H9 (cell line): ENCODE data around the gene KCND2. TPM values are rescaled to one million over a fixed set of nuclear protein-coding genes. Genes with fewer than 3 reads are reported as not detected.

Experiments
- DNase-seq: peaks from one replicate; pipeline ENCODE4 v3.0.0-alpha.2; 2017
- H2AFZ ChIP-seq: one replicate; pipeline ENCODE4 v1.6.1; 2013; ENCODE audit warnings: mild to moderate bottlenecking, low read length, control low read depth, moderate library complexity
- H2AK5ac ChIP-seq: 2 replicates; pipeline ENCODE4 v1.6.1; 2013; ENCODE audit warnings: low read length, control low read depth, mixed read lengths; ENCODE audit not compliant: insufficient read length
- H2BK120ac ChIP-seq: one replicate; pipeline ENCODE4 v1.6.1; 2013; ENCODE audit warnings: low read depth, mild to moderate bottlenecking, low read length, control low read depth, inconsistent platforms; ENCODE audit not compliant: poor library complexity, severe bottlenecking
- H2BK12ac ChIP-seq: 2 replicates; pipeline ENCODE4 v1.6.1; 2013; ENCODE audit warnings: low read length, control low read depth, mixed read lengths, low read depth; ENCODE audit not compliant: insufficient read length
- H2BK15ac ChIP-seq: 2 replicates; pipeline ENCODE4 v1.6.1; 2013; ENCODE audit warnings: low read depth, low read length, control low read depth
- H2BK20ac ChIP-seq: one replicate; pipeline ENCODE4 v1.6.1; 2013; ENCODE audit warnings: low read depth, mild to moderate bottlenecking, low read length, control low read depth, inconsistent platforms; ENCODE audit not compliant: poor library complexity, severe bottlenecking
- H2BK5ac ChIP-seq: 2 replicates; pipeline ENCODE4 v1.6.1; 2013; ENCODE audit warnings: low read length, control low read depth, mixed read lengths; ENCODE audit not compliant: insufficient read length
- H3K14ac ChIP-seq: 2 replicates; pipeline ENCODE4 v1.6.1; 2013; ENCODE audit warnings: low read length, control low read depth; ENCODE audit not compliant: insufficient read depth
- H3K18ac ChIP-seq: 2 replicates; pipeline ENCODE4 v1.6.1; 2013; ENCODE audit warnings: low read depth, mild to moderate bottlenecking, mixed read lengths, low read length, control low read depth; ENCODE audit not compliant: insufficient read length
- H3K23ac ChIP-seq: 2 replicates; pipeline ENCODE4 v1.6.1; 2013; ENCODE audit warnings: low read length, control low read depth, mixed read lengths, low read depth; ENCODE audit not compliant: insufficient read length
- H3K23me2 ChIP-seq: 2 replicates; pipeline ENCODE4 v1.6.1; 2013; ENCODE audit warnings: low read depth, mild to moderate bottlenecking, mixed read lengths, low read length, control low read depth; ENCODE audit not compliant: insufficient read length, poor library complexity, severe bottlenecking
- H3K27ac ChIP-seq: 2 replicates; pipeline ENCODE4 v1.5.1; 2013; ENCODE audit warnings: low read length, control low read depth, mixed read lengths, low read depth; ENCODE audit not compliant: insufficient read length
- H3K27me3 ChIP-seq: 2 replicates; pipeline ENCODE4 v1.6.1; 2013; ENCODE audit warnings: low read length, control low read depth, inconsistent platforms; ENCODE audit not compliant: insufficient read depth
- H3K4ac ChIP-seq: 2 replicates; pipeline ENCODE4 v1.6.1; 2013; ENCODE audit warnings: low read depth, mild to moderate bottlenecking, control low read depth, inconsistent platforms, low read length, moderate library complexity
- H3K4me1 ChIP-seq: 2 replicates; pipeline ENCODE4 v1.6.1; 2013; ENCODE audit warnings: low read length, control low read depth, inconsistent platforms; ENCODE audit not compliant: insufficient read depth
- H3K4me2 ChIP-seq: 2 replicates; pipeline ENCODE4 v1.6.1; 2013; ENCODE audit warnings: low read length, control low read depth, mixed read lengths; ENCODE audit not compliant: insufficient read length, insufficient read depth
- H3K56ac ChIP-seq: 2 replicates; pipeline ENCODE4 v1.6.1; 2013; ENCODE audit warnings: low read depth, mild to moderate bottlenecking, mixed read lengths, low read length, control low read depth; ENCODE audit not compliant: insufficient read length
- H3K79me1 ChIP-seq: 2 replicates; pipeline ENCODE4 v1.6.1; 2013; ENCODE audit warnings: low read depth, mild to moderate bottlenecking, moderate library complexity, low read length, control low read depth, inconsistent platforms; ENCODE audit not compliant: insufficient read depth, poor library complexity, severe bottlenecking
- H3K79me2 ChIP-seq: 2 replicates; pipeline ENCODE4 v1.6.1; 2013; ENCODE audit warnings: low read length, control low read depth, inconsistent platforms; ENCODE audit not compliant: insufficient read depth
- H3K9ac ChIP-seq: 2 replicates; pipeline ENCODE4 v1.6.1; 2013; ENCODE audit warnings: low read length, control low read depth, mixed read lengths; ENCODE audit not compliant: insufficient read length; ENCODE audit errors: extremely low read depth
- H3K9me3 ChIP-seq: one replicate; pipeline ENCODE4 v1.6.1; 2013; ENCODE audit warnings: low read depth, low read length, inconsistent platforms; ENCODE audit not compliant: control insufficient read depth
- H3T11ph ChIP-seq: one replicate; pipeline ENCODE4 v1.6.1; 2013; ENCODE audit warnings: mild to moderate bottlenecking, low read length, control low read depth, inconsistent platforms
- H4K20me1 ChIP-seq: one replicate; pipeline ENCODE4 v1.6.1; 2013; ENCODE audit not compliant: control insufficient read depth, insufficient read length, insufficient read depth
- H4K5ac ChIP-seq: 2 replicates; pipeline ENCODE4 v1.6.1; 2013; ENCODE audit warnings: low read depth, mild to moderate bottlenecking, mixed read lengths, low read length, control low read depth; ENCODE audit not compliant: insufficient read length
- H4K8ac ChIP-seq: replicated peaks from 2 replicates; pipeline ENCODE4 v1.6.1; 2013; ENCODE audit warnings: low read length, control low read depth, mixed read lengths, low read depth; ENCODE audit not compliant: insufficient read length
- H4K91ac ChIP-seq: 2 replicates; pipeline ENCODE4 v1.6.1; 2013; ENCODE audit warnings: low read depth, mild to moderate bottlenecking, moderate library complexity, mixed read lengths, low read length, control low read depth; ENCODE audit not compliant: insufficient read length
- H3K27ac Mint-ChIP-seq, 3 experiments: 2 replicates in 2 of 3; 3 replicates in 1 of 3; pipeline ENCODE4 v1.8.0; 2020 to 2021; ENCODE audit warnings: mixed read lengths in 3 of 3, mild to moderate bottlenecking in 1 of 3, moderate library complexity in 1 of 3
- H3K27me3 Mint-ChIP-seq: 2 replicates; pipeline ENCODE4 v1.8.0; 2021; ENCODE audit warnings: low read depth, mild to moderate bottlenecking, moderate library complexity, mixed read lengths
- H3K36me3 Mint-ChIP-seq, 3 experiments: 2 replicates in 2 of 3; 3 replicates in 1 of 3; pipeline ENCODE4 v1.8.0; 2020 to 2021; ENCODE audit warnings: low read depth in 3 of 3, mixed read lengths in 3 of 3; ENCODE audit not compliant: insufficient read depth in 1 of 3
- H3K4me1 Mint-ChIP-seq, 2 experiments: 2 replicates each; pipeline ENCODE4 v1.8.0; 2020; ENCODE audit warnings: mixed read lengths in 2 of 2
- H3K4me3 Mint-ChIP-seq, 2 experiments: 2 replicates in 1 of 2; 3 replicates in 1 of 2; pipeline ENCODE4 v1.8.0; 2020 to 2021; ENCODE audit warnings: mild to moderate bottlenecking in 2 of 2, mixed read lengths in 2 of 2, moderate library complexity in 1 of 2
- H3K9me3 Mint-ChIP-seq, 2 experiments: 2 replicates in 1 of 2; 3 replicates in 1 of 2; pipeline ENCODE4 v1.8.0; 2020; ENCODE audit warnings: mild to moderate bottlenecking in 2 of 2, mixed read lengths in 2 of 2, moderate library complexity in 1 of 2
- CTCF ChIP-seq: fragments of 200-600 bp; sonication (generic); conservative IDR thresholded peaks from 3 replicates; pipeline ENCODE4 v1.8.0; 2021; ENCODE audit warnings: antibody characterized with exemption, mild to moderate bottlenecking
- total RNA-seq: library from RNA; stranded (reverse); gene quantifications from 2 replicates; pipeline ENCODE4 v1.2.1, GENCODE V29; 2021

KCND2 gene
- total RNA-seq, 1 experiment from 2014 or later: 6.4 TPM

- Mint-ChIP-seq H3K4me3 (no peak overlapping the region), H3K9me3 (no peaks in the 10 kb centered on the region), H3K27ac (no peak overlapping the region), H3K36me3 (no peaks in the 10 kb centered on the region), H3K27me3 (no peaks in the 10 kb centered on the region), H3K4me1 (peaks cover 2% of the 10 kb centered on the region in 2 experiments; a peak in 2 of 4 replicates)
- TF ChIP-seq CTCF: no peak
- no peak overlapping the region for H2AK5ac ChIP-seq
- H3K14ac ChIP-seq: no peak overlapping the region
- H2AFZ ChIP-seq: no peak overlapping the region
- H2BK12ac ChIP-seq: no peak overlapping the region
- no peak overlapping the region for H3K4ac ChIP-seq
- H4K20me1 ChIP-seq: no peaks in the 10 kb centered on the region
- no peak overlapping the region for H4K91ac ChIP-seq
- H3K23me2 ChIP-seq: no peaks in the 10 kb centered on the region
- no peaks in the 10 kb centered on the region for H3K79me2 ChIP-seq
- no peak overlapping the region for H2BK120ac ChIP-seq
- H3K79me1 ChIP-seq: no peaks in the 10 kb centered on the region
- no peak overlapping the region for H4K8ac ChIP-seq
- no peak overlapping the region for H3K23ac ChIP-seq
- H3K4me1 ChIP-seq: no peaks in the 10 kb centered on the region
- H3K56ac ChIP-seq: no peak overlapping the region
- H3K27me3 ChIP-seq: no peaks in the 10 kb centered on the region
- no peak overlapping the region for H3T11ph ChIP-seq
- H2BK20ac ChIP-seq: no peak overlapping the region
- DNase-seq: no peak
- H2BK15ac ChIP-seq: no peak overlapping the region
- no peak overlapping the region for H3K4me2 ChIP-seq
- no peaks in the 10 kb centered on the region for H3K9me3 ChIP-seq
- H3K18ac ChIP-seq: no peak overlapping the region
- H3K9ac ChIP-seq: no peak overlapping the region
- no peak overlapping the region for H3K27ac ChIP-seq
- H4K5ac ChIP-seq: no peak overlapping the region
- no peak overlapping the region for H2BK5ac ChIP-seq
Observed at GRCh38 chr7:120413164-120413563, 140.2 kb downstream of the KCND2 start.
